Vagina (tissue), 2 donors: ENCODE data around the gene UGT2B17.
"Not testable (repeated sequence)": the region's sequence is repeated elsewhere in the genome, so short reads cannot be mapped to it uniquely, and the experiment has no call there.

ENCODE experiments used
- CTCF ChIP-seq, 3 experiments: fragments of 450-650 bp in 2 of 3; fragments of 200-600 bp in 1 of 3; sonication (generic) in 1 of 3; IDR thresholded peaks; one replicate each; pipeline ENCODE4 v1.5.1; 2017 to 2019; ENCODE audit warnings: antibody characterized with exemption in 3 of 3, mild to moderate bottlenecking in 2 of 3, moderate library complexity in 2 of 3
- POLR2A ChIP-seq, 2 donors: fragments of 450-650 bp; IDR thresholded peaks; one replicate each; pipeline ENCODE4 v1.6.1; 2017; ENCODE audit warnings: antibody characterized with exemption in 2 of 2, mild to moderate bottlenecking in 2 of 2, moderate library complexity in 2 of 2
- POLR2AphosphoS5 ChIP-seq, 2 donors: sonication (generic); formaldehyde crosslinking; IDR thresholded peaks; one replicate each; pipeline ENCODE4 v1.9.0; 2017; ENCODE audit warnings: antibody characterized with exemption in 2 of 2, mild to moderate bottlenecking in 2 of 2, low read depth in 1 of 2; ENCODE audit not compliant: insufficient read depth in 1 of 2

DNA sequence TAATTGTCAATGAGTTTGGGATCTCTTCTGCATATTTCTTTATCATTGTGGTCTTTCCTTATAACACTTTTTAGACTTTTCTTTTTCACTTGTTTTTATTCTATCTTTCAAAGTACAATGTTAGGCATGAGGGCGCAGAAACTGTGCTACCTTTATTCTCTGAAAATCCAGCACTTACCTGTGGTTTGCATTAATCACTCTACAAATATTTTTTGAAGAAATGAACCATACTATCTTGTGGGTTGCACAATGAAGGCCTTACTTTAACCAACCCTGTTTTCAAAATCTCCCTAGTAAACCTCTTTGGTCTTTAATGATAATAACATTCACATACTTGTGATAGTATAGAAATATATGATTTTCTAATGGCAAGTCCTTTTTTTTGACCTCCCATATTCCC, 11.0 kb downstream of the UGT2B17 start:
- TF ChIP-seq CTCF (IDR thresholded peaks at IDR 0.05); POLR2A (IDR thresholded peaks at IDR 0.05); POLR2AphosphoS5 (IDR thresholded peaks at IDR 0.05; ENCODE audit: insufficient read depth in 1 of 2, low read depth in 1 of 2): not testable (repeated sequence)
